Activated naive CD4-positive, alpha-beta T cell treated with anti-CD3 and anti-CD28 coated beads for 36 hours (primary cell): ENCODE results near the gene ZRANB1. TPM values are rescaled to one million over a fixed set of nuclear protein-coding genes. Genes with fewer than 3 reads are reported as not detected.

Experiments used
- CTCF ChIA-PET: fragments of 350-600 bp; sonication (Branson Sonifier 250); formaldehyde crosslinking; loops from one replicate; lab custom pipeline; 2021; ENCODE audit warnings: antibody characterized with exemption; lab: Charles Lee
- DNase-seq: peaks from one replicate; pipeline ENCODE4 v3.0.0-alpha.2; 2020
- H3K27ac Mint-ChIP-seq: one replicate; pipeline ENCODE4 v1.8.0; 2021; ENCODE audit warnings: mild to moderate bottlenecking, mixed read lengths
- H3K27me3 Mint-ChIP-seq: one replicate; pipeline ENCODE4 v1.8.0; 2021; ENCODE audit warnings: low read depth, mixed read lengths
- H3K36me3 Mint-ChIP-seq: one replicate; pipeline ENCODE4 v1.8.0; 2021; ENCODE audit warnings: low read depth, mixed read lengths
- H3K4me1 Mint-ChIP-seq: one replicate; pipeline ENCODE4 v1.8.0; 2021; ENCODE audit warnings: low read depth, mixed read lengths
- H3K4me3 Mint-ChIP-seq: one replicate; pipeline ENCODE4 v1.8.0; 2021; ENCODE audit warnings: mild to moderate bottlenecking, moderate library complexity, mixed read lengths
- H3K9me3 Mint-ChIP-seq: one replicate; pipeline ENCODE4 v1.8.0; 2021; ENCODE audit warnings: mixed read lengths
- intact Hi-C: fragments of 100-400 bp; cut with micrococcal nuclease; formaldehyde crosslinking; loops from one replicate; pipeline ENCODE4 v1.15.1; 2023
- total RNA-seq, 2 experiments: library from RNA; stranded (reverse); gene quantifications; one replicate each; pipeline ENCODE4 v1.2.3, GENCODE V29; 2021

The ZRANB1 gene
- total RNA-seq, 2 experiments from 2014 or later: 10.1 to 10.8 TPM

- Mint-ChIP-seq H3K9me3 (peaks cover 4% of the 10 kb centered on the region), H3K36me3 (no peaks in the 10 kb centered on the region), H3K27ac (no peak overlapping the region), H3K27me3 (no peaks in the 10 kb centered on the region), H3K4me3 (no peak overlapping the region), H3K4me1 (no peaks in the 10 kb centered on the region)
- CTCF ChIA-PET: no interaction called here
- intact Hi-C loops: no loop called here
- no peak for DNase-seq
These were observed 82.1 kb downstream of the ZRANB1 start for GRCh38 chr10:125023862-125024496.

DNA sequence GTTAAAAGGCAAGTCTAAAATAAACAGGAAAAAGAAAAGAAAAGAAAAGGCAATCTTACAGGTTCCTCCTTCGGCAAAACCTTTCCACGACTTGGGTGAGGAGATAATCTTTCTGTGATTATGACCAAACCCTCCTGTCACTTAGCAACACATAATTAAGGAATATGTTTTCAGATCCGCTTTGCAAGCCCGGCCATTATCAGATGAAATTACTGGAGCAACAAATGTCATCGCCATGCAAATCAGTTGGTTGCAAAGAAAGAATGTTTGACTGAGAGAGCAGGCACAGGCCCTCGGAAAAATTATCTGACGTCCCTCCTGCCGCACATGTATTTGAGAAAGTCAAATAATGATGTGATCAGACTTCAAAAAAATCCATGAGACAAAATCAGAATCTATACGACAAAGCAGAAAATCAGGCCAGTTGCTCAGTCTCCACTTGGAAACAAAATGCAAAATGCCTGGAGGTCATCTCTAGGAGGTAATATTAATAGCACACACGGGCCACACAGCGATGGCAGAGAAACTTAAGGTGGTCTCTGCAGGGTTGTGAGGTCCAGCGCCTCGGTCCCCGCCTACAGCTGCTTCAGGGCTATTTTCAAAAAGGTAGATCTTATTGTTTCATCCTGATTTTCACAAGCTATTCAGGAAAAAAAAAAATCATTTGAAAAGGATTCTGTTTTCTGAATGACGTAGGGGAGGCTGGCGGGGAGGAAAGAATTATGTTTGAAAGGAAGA, 82.7 kb downstream of the ZRANB1 start:
- H3K4me1 Mint-ChIP-seq: no peaks in the 10 kb centered on the region
- no peaks in the 10 kb centered on the region for H3K36me3 Mint-ChIP-seq
- CTCF ChIA-PET: no interaction called here
- H3K27ac Mint-ChIP-seq: no peak overlapping the region
- intact Hi-C loops: no loop called here
- no peaks in the 10 kb centered on the region for H3K9me3 Mint-ChIP-seq
- H3K4me3 Mint-ChIP-seq: no peak overlapping the region
- no peaks in the 10 kb centered on the region for H3K27me3 Mint-ChIP-seq
- no peak for DNase-seq

- DNase-seq: no peak
- H3K36me3 Mint-ChIP-seq: no peaks in the 10 kb centered on the region
- no peaks in the 10 kb centered on the region for H3K4me1 Mint-ChIP-seq
- CTCF ChIA-PET: no interaction called here
- H3K27ac Mint-ChIP-seq: no peak overlapping the region
- H3K9me3 Mint-ChIP-seq: no peaks in the 10 kb centered on the region
- no peaks in the 10 kb centered on the region for H3K27me3 Mint-ChIP-seq
- no peak overlapping the region for H3K4me3 Mint-ChIP-seq
- intact Hi-C loops: no loop called here
These were observed 83.4 kb downstream of the ZRANB1 start for GRCh38 chr10:125025341-125025740.

GRCh38 chr10:125026036-125026931, 84.4 kb downstream of the ZRANB1 start:
- no peaks in the 10 kb centered on the region for H3K27me3 Mint-ChIP-seq
- H3K4me1 Mint-ChIP-seq: no peaks in the 10 kb centered on the region
- CTCF ChIA-PET: no interaction called here
- H3K27ac Mint-ChIP-seq: no peak overlapping the region
- H3K9me3 Mint-ChIP-seq: no peaks in the 10 kb centered on the region
- H3K4me3 Mint-ChIP-seq: no peak overlapping the region
- H3K36me3 Mint-ChIP-seq: no peaks in the 10 kb centered on the region
- intact Hi-C loops: no loop called here
- no peak for DNase-seq

DNA sequence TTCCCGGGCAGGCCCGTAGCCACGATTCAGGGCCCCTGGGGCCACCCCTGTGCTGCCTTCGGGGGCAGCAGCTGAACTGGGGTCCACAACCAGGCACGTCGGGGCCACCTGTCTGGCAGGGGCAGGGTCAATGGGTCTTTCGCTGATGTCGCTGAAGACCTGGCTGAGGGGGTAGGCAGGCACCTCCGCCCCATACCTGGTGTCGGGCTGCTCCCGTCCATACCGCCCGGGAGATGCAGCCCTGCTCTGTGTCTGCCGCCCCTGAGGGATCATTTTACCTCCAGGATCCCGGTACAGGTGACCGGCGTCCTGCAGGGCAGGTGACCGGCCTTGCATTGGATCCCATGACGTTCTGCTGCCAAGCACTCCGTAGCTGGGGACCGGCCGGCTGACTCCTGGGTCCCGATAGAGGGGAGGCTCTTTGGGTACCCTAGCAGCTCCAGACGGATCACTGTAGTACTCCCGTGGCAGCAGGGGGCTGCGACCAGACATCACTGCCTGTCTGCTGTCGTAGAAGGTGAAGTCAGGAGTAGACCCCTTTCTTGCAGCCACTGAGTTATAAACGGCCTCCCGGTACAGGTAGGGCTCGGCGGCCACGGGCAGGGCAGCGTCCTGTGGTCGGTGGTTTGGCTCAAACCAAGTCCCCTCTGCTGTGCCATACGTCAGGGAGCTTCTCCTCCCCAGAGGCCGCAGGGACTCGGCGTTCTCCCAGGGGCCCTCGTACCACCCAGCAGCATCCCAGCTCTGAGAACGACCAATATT, 85.2 kb downstream of the ZRANB1 start:
- intact Hi-C loops: no loop called here
- no peak overlapping the region for H3K4me3 Mint-ChIP-seq
- no peak overlapping the region for H3K27ac Mint-ChIP-seq
- H3K27me3 Mint-ChIP-seq: no peaks in the 10 kb centered on the region
- H3K36me3 Mint-ChIP-seq: no peaks in the 10 kb centered on the region
- CTCF ChIA-PET: no interaction called here
- no peaks in the 10 kb centered on the region for H3K9me3 Mint-ChIP-seq
- H3K4me1 Mint-ChIP-seq: no peaks in the 10 kb centered on the region
- DNase-seq: no peak

DNA sequence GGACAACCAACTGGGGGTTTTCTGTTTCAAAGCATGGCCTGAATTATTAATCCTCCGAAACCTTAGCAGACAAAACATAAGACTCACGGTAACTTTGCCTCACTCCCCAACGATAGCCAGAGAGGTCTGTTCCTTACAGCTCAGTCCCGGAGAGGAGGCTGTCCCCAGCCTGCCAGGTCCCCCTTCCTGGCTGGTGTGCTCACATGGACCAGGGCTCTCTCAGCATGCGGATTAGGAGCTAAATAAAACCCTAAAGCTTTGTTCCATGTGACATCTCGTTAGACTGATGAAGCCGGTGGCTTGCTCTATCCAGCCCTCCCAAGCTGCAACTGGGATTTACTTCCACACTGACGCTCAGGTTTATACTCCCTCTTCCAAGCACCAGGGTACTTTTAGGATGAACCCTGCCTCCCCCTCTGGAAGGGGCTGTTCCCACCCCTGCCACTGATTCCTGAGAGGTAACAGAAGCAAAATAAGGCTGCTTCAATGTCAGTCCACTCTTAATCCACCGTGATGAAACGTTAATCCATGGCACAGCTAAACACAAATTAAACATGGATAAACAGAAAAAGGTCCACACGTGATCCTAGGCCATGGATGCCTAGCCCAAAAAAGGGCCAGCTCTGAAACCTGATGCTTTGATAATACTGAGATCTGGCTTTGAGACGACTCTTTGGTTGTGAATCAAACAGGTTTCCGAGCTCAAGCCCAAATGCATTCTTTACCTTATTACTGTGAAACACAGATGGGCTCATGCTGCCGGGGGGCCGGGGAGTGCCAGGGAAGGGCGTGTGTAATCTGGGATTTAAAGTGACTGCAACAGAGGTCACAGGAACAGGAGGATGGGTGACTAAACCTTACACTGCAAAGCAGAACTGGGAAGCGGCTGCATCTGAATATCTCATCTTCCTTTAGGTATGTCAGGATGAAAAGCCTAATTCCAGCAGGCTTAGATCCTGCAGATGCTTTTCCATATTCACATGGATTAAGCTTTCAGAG, 86.2 kb downstream of the ZRANB1 start:
- no peak overlapping the region for H3K4me3 Mint-ChIP-seq

DNA sequence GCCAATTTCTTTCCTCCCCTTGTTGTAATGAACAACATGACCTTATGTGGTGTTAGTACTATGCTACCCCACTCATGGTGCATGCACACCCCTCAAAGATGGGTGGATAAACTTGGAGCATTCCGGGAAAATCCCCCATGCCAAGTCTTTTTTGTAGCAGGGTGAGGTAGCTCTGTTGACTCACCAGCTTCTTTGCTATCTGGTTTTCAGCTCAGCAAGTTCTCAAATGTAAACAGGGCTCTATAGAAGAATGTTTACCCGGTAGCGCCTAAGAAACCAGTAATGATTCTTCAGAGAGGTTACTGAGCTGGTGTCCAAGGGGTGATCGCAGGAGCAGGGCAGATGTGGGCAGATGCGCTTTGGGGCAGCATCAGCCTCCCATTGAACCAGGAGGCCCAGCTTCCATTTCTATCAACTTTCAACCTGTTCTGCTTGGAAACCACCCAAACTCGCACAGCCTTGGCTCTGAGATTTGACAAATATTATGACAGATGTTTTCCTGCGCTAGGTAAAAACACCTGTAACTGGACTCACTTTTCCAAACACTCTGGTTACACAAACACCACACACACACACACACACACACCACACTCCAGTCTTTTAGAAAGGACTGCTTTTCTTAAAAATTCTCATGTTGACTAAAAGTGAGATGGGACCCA, 87.8 kb downstream of the ZRANB1 start:
- H3K27me3 Mint-ChIP-seq: no peaks in the 10 kb centered on the region
- no peaks in the 10 kb centered on the region for H3K36me3 Mint-ChIP-seq
- intact Hi-C loops: no loop called here
- DNase-seq: no peak
- no peaks in the 10 kb centered on the region for H3K4me1 Mint-ChIP-seq
- CTCF ChIA-PET: interaction anchor here (0.6 to 0.7 kb wide), 2 partner anchors 42 to 278 kb away, joined by 3 read pairs; no protein-coding TSS in a partner anchor
- no peaks in the 10 kb centered on the region for H3K9me3 Mint-ChIP-seq
- H3K4me3 Mint-ChIP-seq: no peak overlapping the region
- H3K27ac Mint-ChIP-seq: no peak overlapping the region

More for the DNA sequence above, 86.2 kb downstream of the ZRANB1 start:
- no peaks in the 10 kb centered on the region for H3K36me3 Mint-ChIP-seq
- no peak overlapping the region for H3K27ac Mint-ChIP-seq
- CTCF ChIA-PET: interaction anchor here (0.7 to 1.4 kb wide), 3 partner anchors 11 to 100 kb away, joined by 3 to 4 read pairs (median 3); no protein-coding TSS in a partner anchor
- no peak for DNase-seq
- H3K4me1 Mint-ChIP-seq: no peaks in the 10 kb centered on the region
- intact Hi-C loops: no loop called here
- H3K9me3 Mint-ChIP-seq: no peaks in the 10 kb centered on the region
- H3K27me3 Mint-ChIP-seq: no peaks in the 10 kb centered on the region

GRCh38 chr10:125030567-125031197, 88.8 kb downstream of the ZRANB1 start:
- CTCF ChIA-PET: interaction anchor here (1.3 kb wide), 1 partner anchor 17 kb away, joined by 5 read pairs; no protein-coding TSS in a partner anchor
- intact Hi-C loops: no loop called here
- no peaks in the 10 kb centered on the region for H3K36me3 Mint-ChIP-seq
- H3K27me3 Mint-ChIP-seq: no peaks in the 10 kb centered on the region
- no peaks in the 10 kb centered on the region for H3K4me1 Mint-ChIP-seq
- no peaks in the 10 kb centered on the region for H3K9me3 Mint-ChIP-seq
- no peak overlapping the region for H3K4me3 Mint-ChIP-seq
- no peak overlapping the region for H3K27ac Mint-ChIP-seq
- DNase-seq: no peak

DNA sequence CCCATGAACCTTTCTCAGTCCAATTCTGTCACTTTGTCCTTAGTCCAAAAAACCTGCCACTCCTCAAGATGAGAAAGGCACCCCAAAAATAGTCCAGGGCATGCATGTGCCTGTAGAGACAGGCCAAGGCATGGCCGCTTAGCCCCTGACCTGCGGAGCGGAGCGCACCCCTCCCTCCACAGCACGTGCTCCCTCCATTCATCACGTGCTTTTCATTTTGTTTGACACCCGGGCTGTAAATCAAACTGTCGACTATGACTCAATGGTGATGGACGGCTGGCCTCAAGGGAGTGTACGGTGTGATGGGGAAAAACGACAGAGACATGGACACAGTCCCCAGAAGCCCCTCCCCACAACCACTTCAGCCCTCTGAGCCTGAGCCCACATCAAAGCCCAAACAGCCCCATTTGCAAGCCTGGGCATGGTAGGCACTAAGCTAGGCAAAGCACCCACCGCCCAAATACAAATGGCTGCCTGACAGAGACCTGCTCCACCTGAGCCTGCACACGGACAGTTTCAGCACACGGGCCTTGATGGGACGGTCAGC, 90.6 kb downstream of the ZRANB1 start:
- no peaks in the 10 kb centered on the region for H3K27me3 Mint-ChIP-seq
- no peaks in the 10 kb centered on the region for H3K9me3 Mint-ChIP-seq
- H3K4me1 Mint-ChIP-seq: no peaks in the 10 kb centered on the region
- no peak overlapping the region for H3K4me3 Mint-ChIP-seq
- H3K27ac Mint-ChIP-seq: no peak overlapping the region
- CTCF ChIA-PET: interaction anchor here (2.8 kb wide), 1 partner anchor 15 kb away, joined by 12 read pairs; no protein-coding TSS in a partner anchor
- DNase-seq: no peak
- intact Hi-C loops: no loop called here
- H3K36me3 Mint-ChIP-seq: no peaks in the 10 kb centered on the region
